HG03558 (cell line): Measurements from ENCODE around the gene SDHAF2.
"Not testable (repeated sequence)": the region's sequence is repeated elsewhere in the genome, so short reads cannot be mapped to it uniquely, and the experiment has no call there.

Experiments
- ATAC-seq: cut with Tn5 transposase; IDR thresholded peaks from one replicate; pipeline ENCODE4 v1.9.1; 2021; ENCODE audit warnings: moderate number of reproducible peaks; ENCODE audit not compliant: unreplicated experiment; ENCODE audit errors: extremely low read depth

SDHAF2 gene

GRCh38 chr11:61429691-61430582, at the start of gene SDHAF2, which contains the start of gene CPSF7:
Gene SDHAF2 (plus strand): TSS chr11:61430124. CDS start chr11:61430147, 23 bp downstream.
Gene CPSF7 (minus strand): TSS chr11:61429975. CDS start chr11:61429235, 740 bp downstream.
- no peak for ATAC-seq

GRCh38 chr11:61380884-61381283, 49.0 kb upstream of the SDHAF2 start:
- ATAC-seq = no peak

DNA sequence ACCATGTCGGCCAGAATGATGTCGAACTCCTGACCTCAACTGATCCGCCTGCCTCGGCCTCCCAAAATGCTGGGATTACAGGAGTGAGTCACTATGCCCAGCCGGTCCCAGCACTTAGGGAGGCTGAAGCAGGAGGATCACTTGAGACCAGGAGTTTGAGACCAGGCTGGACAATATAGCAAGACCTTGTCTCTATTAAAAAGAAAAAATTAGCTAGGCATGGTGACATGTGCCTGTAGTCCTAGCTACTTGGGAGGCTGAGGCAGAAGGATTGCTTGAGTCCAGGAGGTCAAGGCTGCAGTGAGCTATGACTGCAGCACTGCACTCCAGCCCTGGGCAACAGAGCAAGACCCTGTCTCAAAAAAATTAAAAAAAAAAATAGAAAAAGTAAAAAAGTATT, 46.1 kb upstream of the SDHAF2 start:
- not testable (repeated sequence) for ATAC-seq

- ATAC-seq = no peak
These were observed 45.4 kb upstream of the SDHAF2 start for GRCh38 chr11:61384271-61385242.

DNA sequence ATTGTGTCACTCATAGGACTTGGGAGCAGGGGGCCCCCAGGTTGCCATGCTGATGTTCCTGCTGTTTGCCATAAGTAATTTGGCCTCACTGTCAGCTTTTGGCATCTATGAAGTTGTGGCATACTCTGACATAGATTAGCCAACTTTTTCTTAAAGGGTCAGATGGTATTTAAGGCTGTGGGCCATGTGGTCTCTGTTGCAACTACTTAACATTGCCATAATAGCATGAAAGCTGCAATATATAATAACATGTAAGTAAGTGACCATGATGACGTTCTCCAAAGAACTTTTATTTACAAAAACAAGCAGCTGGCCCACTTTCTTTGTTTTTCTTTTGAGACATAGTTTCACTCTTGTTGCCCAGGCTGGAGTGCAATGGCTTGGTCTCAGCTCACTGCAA, 39.8 kb upstream of the SDHAF2 start:
- ATAC-seq = no peak

DNA sequence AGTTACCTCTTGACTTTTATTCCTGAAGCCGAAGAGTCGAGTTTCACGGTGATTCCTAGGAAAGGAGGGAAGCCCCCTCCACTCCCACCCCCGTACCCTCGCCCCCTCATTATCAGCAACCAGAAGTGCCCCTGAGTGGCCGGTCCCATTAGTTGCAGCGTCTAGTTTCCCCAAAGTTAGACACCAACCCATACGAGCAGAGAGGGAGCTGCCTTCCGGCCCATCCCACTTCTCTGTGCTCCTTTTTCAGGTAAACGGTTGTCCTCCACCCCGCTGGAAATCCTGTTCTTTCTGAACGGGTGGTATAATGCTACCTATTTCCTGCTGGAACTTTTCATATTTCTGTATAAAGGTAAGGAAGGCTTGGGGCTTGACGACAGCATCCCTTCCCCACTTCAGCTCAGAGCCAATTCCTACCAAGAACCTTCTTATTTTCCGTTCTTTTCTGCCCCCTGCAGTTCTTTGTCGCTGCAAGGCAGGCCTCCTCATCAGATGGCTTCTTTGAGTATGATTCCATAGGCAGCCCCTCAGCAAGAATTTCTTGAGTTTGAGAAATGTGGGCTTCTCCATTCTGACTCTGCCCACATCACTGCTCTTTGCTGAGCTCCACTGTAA, 36.8 kb upstream of the SDHAF2 start:
- ATAC-seq = no peak

DNA sequence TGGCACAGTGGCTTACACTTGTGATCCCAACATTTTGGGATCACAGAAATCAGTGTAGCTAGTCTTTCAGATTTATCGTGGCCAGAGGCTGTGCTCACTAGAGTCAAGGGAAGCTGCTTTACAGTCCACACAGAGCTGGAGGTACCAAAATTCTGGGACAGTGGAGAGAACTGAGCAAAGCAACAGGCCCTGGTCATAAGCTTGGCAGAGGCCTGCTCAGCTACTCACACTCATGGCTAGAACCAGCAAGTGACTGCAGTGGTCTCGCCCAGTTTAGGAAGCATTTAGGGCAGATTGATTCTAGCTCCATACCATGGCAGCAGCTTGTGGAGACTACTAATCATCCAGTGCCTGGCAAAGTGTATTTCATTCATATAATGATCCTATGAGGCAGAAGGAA, 28.8 kb upstream of the SDHAF2 start:
- no peak for ATAC-seq

DNA sequence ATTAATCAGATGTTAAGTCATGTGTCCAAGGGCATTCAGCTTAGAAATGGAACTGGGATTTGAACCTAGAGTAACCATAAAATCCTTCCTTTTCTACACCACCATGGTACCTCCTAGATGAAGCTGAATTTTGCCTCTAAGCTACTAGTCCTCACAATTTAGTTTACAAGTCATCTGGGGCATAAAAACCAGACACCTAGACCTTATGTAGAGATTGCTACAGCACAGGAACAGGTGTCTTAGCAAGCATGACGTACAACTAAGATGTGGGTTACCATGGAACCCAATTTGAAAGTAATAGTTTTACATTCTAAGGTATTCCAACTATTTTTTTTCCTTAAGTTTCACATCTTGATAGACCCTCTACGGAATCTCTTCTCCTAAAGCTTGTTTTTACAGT, 28.4 kb upstream of the SDHAF2 start:
- no peak for ATAC-seq

DNA sequence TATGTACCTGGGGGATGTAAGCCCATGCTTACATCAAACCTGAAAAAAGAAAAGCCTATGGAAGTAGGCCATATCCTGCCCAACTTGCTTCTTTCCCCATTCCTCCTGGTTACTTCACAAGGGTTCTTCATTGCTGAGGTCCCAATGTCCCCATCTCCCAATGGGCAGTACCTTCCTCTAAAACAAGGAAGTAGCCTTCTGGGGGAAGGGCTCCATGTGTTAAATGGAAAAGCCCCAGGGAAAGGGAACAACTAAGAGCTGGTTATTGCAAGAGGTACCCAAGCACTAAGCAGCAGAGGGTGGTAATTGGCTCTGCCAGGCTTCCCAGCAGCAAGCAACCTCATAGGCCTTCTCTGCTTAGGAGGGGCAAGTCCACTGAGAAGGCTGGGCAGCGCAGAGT, 26.3 kb upstream of the SDHAF2 start:
- no peak for ATAC-seq

GRCh38 chr11:61404103-61404502, 25.8 kb upstream of the SDHAF2 start:
- no peak for ATAC-seq

DNA sequence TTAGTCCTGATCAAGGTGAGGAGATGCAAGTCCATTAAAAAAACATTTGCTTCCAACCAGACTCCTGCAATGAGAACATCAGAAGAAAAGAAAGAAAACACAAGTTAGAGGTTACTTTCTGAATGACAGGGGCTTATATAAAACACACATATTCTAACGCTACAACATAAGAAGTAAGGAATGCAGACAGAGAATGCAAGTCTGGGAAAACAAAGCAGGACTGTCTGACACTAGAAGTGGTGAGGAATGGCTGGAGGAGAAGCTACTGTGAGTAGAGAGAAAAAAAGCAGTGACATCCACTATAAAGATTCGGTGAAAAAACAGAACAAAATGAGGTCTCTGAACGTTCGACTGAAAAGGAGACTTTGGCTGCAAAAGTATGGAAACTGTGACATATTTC, 25.3 kb upstream of the SDHAF2 start:
- ATAC-seq = no peak

DNA sequence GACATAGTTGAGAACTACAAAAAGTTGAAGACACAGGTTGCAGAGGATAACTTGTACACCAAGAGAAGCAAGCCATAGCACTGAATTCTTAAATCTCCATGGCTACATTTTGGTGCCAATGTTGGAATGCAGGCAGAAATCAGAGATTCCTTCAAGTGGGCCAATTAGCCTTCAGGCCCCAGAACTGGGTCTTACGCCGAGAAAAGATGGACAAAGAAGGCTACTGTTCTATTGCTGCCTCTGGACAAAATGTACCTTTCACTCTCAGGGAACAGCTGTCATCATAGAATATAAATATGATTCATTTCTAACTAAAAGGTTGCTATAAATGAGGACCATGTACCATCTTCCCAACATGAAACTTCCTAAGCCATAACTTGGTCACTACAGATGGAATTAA, 23.9 kb upstream of the SDHAF2 start:
- ATAC-seq = no peak

GRCh38 chr11:61406991-61407728, 22.8 kb upstream of the SDHAF2 start:
- ATAC-seq = no peak

- no peak for ATAC-seq
These were observed 18.3 kb upstream of the SDHAF2 start for GRCh38 chr11:61411589-61411988.

DNA sequence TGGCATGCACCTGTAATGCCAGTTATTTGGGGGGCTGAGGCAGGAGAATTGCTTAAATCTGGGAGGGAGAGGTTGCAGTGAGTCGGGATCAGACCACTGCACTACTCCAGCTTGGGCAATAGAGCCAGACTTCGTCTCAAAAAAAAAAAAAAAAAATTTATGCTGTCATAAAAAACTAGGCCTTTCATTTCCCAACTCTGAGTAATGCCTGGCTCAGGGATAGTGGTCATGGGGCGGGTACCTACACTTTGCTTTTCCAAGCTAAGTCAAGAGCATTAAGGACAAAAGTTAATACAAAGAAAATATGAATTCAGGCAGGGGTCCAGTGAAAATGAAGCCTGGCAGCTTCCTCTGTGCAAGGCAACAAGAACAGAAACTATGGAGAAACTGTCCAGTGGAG, 16.4 kb upstream of the SDHAF2 start:
- ATAC-seq = no peak

- ATAC-seq = no peak
These were observed 15.4 kb upstream of the SDHAF2 start for GRCh38 chr11:61414547-61414946.

DNA sequence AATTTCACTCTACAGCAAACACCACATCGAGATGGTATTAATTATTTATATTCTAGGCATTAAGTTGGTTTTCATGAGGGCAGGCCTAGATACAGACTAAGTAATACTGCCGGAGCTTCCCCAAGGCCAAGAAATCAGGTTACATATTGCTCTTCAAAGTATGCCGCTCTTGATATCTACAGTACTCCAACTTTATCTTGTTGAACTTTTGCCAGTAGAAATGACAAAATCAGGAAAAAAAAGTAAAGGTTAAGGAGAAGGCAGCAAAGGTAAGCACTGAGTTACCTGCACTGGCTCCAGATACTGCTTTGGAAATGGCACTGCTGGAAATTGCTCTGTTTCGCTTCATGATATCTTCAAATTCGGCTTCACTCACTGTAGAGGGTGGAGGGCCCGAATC, 14.5 kb upstream of the SDHAF2 start:
- ATAC-seq = no peak

- ATAC-seq = no peak
These were observed 13.0 kb upstream of the SDHAF2 start for GRCh38 chr11:61416941-61417340.

GRCh38 chr11:61417670-61418069, 12.3 kb upstream of the SDHAF2 start:
- ATAC-seq = no peak

- ATAC-seq = no peak
These were observed 11.8 kb upstream of the SDHAF2 start for GRCh38 chr11:61418136-61418535.
